ENCODE measurements around the gene DDX18.
"Not testable (repeated sequence)": the region's sequence is repeated elsewhere in the genome, so short reads cannot be mapped to it uniquely, and the experiment has no call there.

DDX18 gene

GRCh38 chr2:117814417-117815264 is at the start of gene DDX18:
Gene DDX18, plus strand, starts transcription at chr2:117814691. Its CDS starts 87 bp downstream, at chr2:117814778.
- peak; percentile 95 for DNase-seq

GRCh38 chr2:117770730-117771129 is 43.8 kb upstream of the DDX18 start:
- no peak for DNase-seq

GRCh38 chr2:117771969-117772630 is 42.4 kb upstream of the DDX18 start:
- DNase-seq: peak; percentile 14

- DNase-seq: no peak
Measured at GRCh38 chr2:117774716-117775115, 39.8 kb upstream of the DDX18 start.

GRCh38 chr2:117775703-117776219 is 38.7 kb upstream of the DDX18 start:
- no peak for DNase-seq

- no peak for DNase-seq
Measured at GRCh38 chr2:117776888-117777287, 37.6 kb upstream of the DDX18 start.

- peak; percentile 44 for DNase-seq
Measured at GRCh38 chr2:117785740-117786139, 28.8 kb upstream of the DDX18 start.

- no peak for DNase-seq
Measured at GRCh38 chr2:117786520-117786919, 28.0 kb upstream of the DDX18 start.

GRCh38 chr2:117789505-117789904 is 25.0 kb upstream of the DDX18 start:
- DNase-seq: no peak

- no peak for DNase-seq
Measured at GRCh38 chr2:117794668-117795067, 19.8 kb upstream of the DDX18 start.

- no peak for DNase-seq
Measured at GRCh38 chr2:117801826-117802225, 12.7 kb upstream of the DDX18 start.

GRCh38 chr2:117803644-117804325 is 10.7 kb upstream of the DDX18 start:
- peak; percentile 1 for DNase-seq

GRCh38 chr2:117812443-117812842 is 2.0 kb upstream of the DDX18 start:
- DNase-seq: no peak

- no peak for DNase-seq
Measured at GRCh38 chr2:117815946-117816345, 1.5 kb downstream of the DDX18 start.

GRCh38 chr2:117818921-117819320 is 4.4 kb downstream of the DDX18 start:
- DNase-seq: no peak

- DNase-seq: no peak
Measured at GRCh38 chr2:117820444-117820843, 6.0 kb downstream of the DDX18 start.

- no peak for DNase-seq
Measured at GRCh38 chr2:117825437-117825836, 10.9 kb downstream of the DDX18 start.

GRCh38 chr2:117827464-117827863 is 13.0 kb downstream of the DDX18 start:
- DNase-seq: not testable (repeated sequence)

- no peak for DNase-seq
Measured at GRCh38 chr2:117828870-117829269, 14.4 kb downstream of the DDX18 start.

GRCh38 chr2:117832332-117832731 is 17.8 kb downstream of the DDX18 start:
- no peak for DNase-seq

- no peak for DNase-seq
Measured at GRCh38 chr2:117832905-117833613, 18.6 kb downstream of the DDX18 start.

GRCh38 chr2:117833911-117834310 is 19.4 kb downstream of the DDX18 start:
- no peak for DNase-seq

GRCh38 chr2:117834992-117835391 is 20.5 kb downstream of the DDX18 start:
- no peak for DNase-seq

All from NCI-H1105 (cell line).